GM12878 (cell line): Measurements from ENCODE around the gene TIFAB. TPM values are rescaled to one million over a fixed set of nuclear protein-coding genes. Genes with fewer than 3 reads are reported as not detected.

ENCODE experiments used
- ATAC-seq: fragments of 200-7000 bp; cut with Tn5 transposase; 3 replicates; pipeline ENCODE4 v1.9.1; 2020; ENCODE audit warnings: mild to moderate bottlenecking, moderate library complexity
- BruUV-seq: library from RNA; stranded (reverse); fragments of 400-500 nt; replicated peaks from 2 replicates; lab custom pipeline; 2021; lab: Mats Ljungman, UMichigan
- CTCF ChIA-PET: fragments of 300-600 bp; sonication (Branson Sonifier 250); formaldehyde crosslinking; extraction: SDS; loops from one replicate; lab custom pipeline; 2021; ENCODE audit warnings: inconsistent platforms; lab: Yijun Ruan, JAX
- POLR2A ChIA-PET: fragments of 350-600 bp; formaldehyde crosslinking; extraction: SDS; loops from one replicate; lab custom pipeline; 2021; ENCODE audit warnings: inconsistent platforms; lab: Charles Lee
- RAD21 ChIA-PET: fragments of 300-600 bp; sonication (Branson Sonifier 250); formaldehyde crosslinking; loops from one replicate; lab custom pipeline; 2023; ENCODE audit warnings: antibody characterized with exemption; ENCODE audit not compliant: unreplicated experiment; lab: Charles Lee
- SMC1A ChIA-PET: fragments of 300-600 bp; sonication (Branson Sonifier 250); formaldehyde crosslinking; loops from one replicate; lab custom pipeline; 2023; ENCODE audit not compliant: unreplicated experiment, uncharacterized antibody; lab: Charles Lee
- DNase-seq: peaks from one replicate; pipeline ENCODE4 v3.0.0-alpha.2; 2011; ENCODE audit warnings: low read depth, low spot score
- FAIRE-seq: peaks from 3 replicates; lab custom pipeline; 2011; peaks lifted over from hg19 to GRCh38; lab: Jason Lieb, UNC
- H2AFZ ChIP-seq: 2 replicates; pipeline ENCODE4 v1.6.0; 2011; ENCODE audit warnings: low read depth, low read length, control low read depth; ENCODE audit not compliant: control insufficient read depth
- H3K27ac ChIP-seq: 2 replicates; pipeline ENCODE4 v1.5.1; 2011; ENCODE audit warnings: control low read depth; ENCODE audit not compliant: control insufficient read depth, insufficient read depth
- H3K27me3 ChIP-seq, 2 experiments: replicated peaks in 1 of 2; 2 replicates each; pipeline versions ENCODE4 v1.6.0 to v1.6.1; 2011; ENCODE audit warnings: low read length in 1 of 2; ENCODE audit not compliant: control insufficient read depth in 2 of 2, insufficient read depth in 2 of 2
- H3K36me3 ChIP-seq, 2 experiments: 2 replicates each; pipeline ENCODE4 v1.5.1; 2011; ENCODE audit warnings: low read length in 1 of 2; ENCODE audit not compliant: control insufficient read depth in 2 of 2, insufficient read depth in 2 of 2
- H3K4me1 ChIP-seq: 2 replicates; pipeline ENCODE4 v1.6.1; 2011; ENCODE audit warnings: mild to moderate bottlenecking, low read length, moderate library complexity, mixed read lengths; ENCODE audit not compliant: control insufficient read depth, insufficient read depth
- H3K4me2 ChIP-seq: 2 replicates; pipeline ENCODE4 v1.6.0; 2011; ENCODE audit warnings: control low read depth; ENCODE audit not compliant: control insufficient read depth, insufficient read depth
- H3K4me3 ChIP-seq: fragments of 200-600 bp; sonication (generic); 2 replicates; pipeline ENCODE4 v1.5.1; 2016
- H3K79me2 ChIP-seq: 2 replicates; pipeline ENCODE4 v1.6.0; 2011; ENCODE audit warnings: low read length; ENCODE audit not compliant: control insufficient read depth, insufficient read depth
- H3K9ac ChIP-seq: 2 replicates; pipeline ENCODE4 v1.8.0; 2011; ENCODE audit warnings: low read length, control low read depth, mixed read lengths; ENCODE audit not compliant: control insufficient read depth, insufficient read depth
- H3K9me3 ChIP-seq: replicated peaks from 3 replicates; pipeline ENCODE4 v1.5.1; 2011; ENCODE audit warnings: mild to moderate bottlenecking, low read length; ENCODE audit not compliant: control insufficient read depth, insufficient read depth
- H4K20me1 ChIP-seq: 2 replicates; pipeline ENCODE4 v1.6.0; 2011; ENCODE audit not compliant: control insufficient read depth, insufficient read depth
- CTCF ChIP-seq, 3 experiments: IDR thresholded peaks in 2 of 3; conservative IDR thresholded peaks in 1 of 3; 2 replicates each; pipeline ENCODE4 v1.5.1; 2011; ENCODE audit warnings: low read depth in 3 of 3, low read length in 3 of 3, mild to moderate bottlenecking in 3 of 3, control low read depth in 2 of 3, moderate library complexity in 2 of 3, inconsistent platforms in 1 of 3, mixed read lengths in 1 of 3; ENCODE audit not compliant: control insufficient read depth in 2 of 3, insufficient read depth in 1 of 3; ENCODE audit errors: extremely low read depth in 1 of 3
- RAD21 ChIP-seq: IDR thresholded peaks from 2 replicates; pipeline ENCODE4 v1.6.1; 2011; ENCODE audit warnings: mild to moderate bottlenecking, low read depth, low read length, moderate library complexity; ENCODE audit not compliant: insufficient read depth
- SMC3 ChIP-seq: IDR thresholded peaks from 2 replicates; pipeline ENCODE4 v1.6.1; 2011; ENCODE audit warnings: low read length, improper control_type of control experiment, borderline replicate concordance
- SREBF1 ChIP-seq: IDR thresholded peaks from 2 replicates; pipeline ENCODE4 v1.6.1; 2012; ENCODE audit warnings: mild to moderate bottlenecking, low read length
- TBL1XR1 ChIP-seq: IDR thresholded peaks from 2 replicates; pipeline ENCODE4 v1.6.1; 2012; ENCODE audit warnings: low read depth, low read length, improper control_type of control experiment
- YBX1 ChIP-seq: fragments of 450-650 bp; IDR thresholded peaks from 2 replicates; pipeline ENCODE4 v1.6.1; 2016; ENCODE audit warnings: antibody characterized with exemption
- YY1 ChIP-seq: IDR thresholded peaks from 2 replicates; pipeline ENCODE4 v1.6.1; 2011; ENCODE audit warnings: low read depth, mild to moderate bottlenecking, low read length
- WGBS: methylation state at CpG from one replicate; pipeline ENCODE4 v1.1.6; 2016; ENCODE audit warnings: low lambda C conversion rate; ENCODE audit not compliant: insufficient replicate concordance, insufficient coverage; ENCODE audit errors: missing lambda C conversion rate; 5-methylcytosine and 5-hydroxymethylcytosine counted together
- in situ Hi-C: fragments of 300-500 bp; cut with MboI; formaldehyde crosslinking; loops from 9 replicates; pipeline ENCODE4 v1.14.3; 2018; ENCODE audit warnings: mixed read lengths
- intact Hi-C: fragments of 100-400 bp; cut with micrococcal nuclease; formaldehyde crosslinking; loops from one replicate; pipeline ENCODE4 v1.14.2; 2022; ENCODE audit not compliant: unreplicated experiment
- polyA plus RNA-seq, 11 experiments: library from polyadenylated mRNA; depleted of rRNA in 4 of 11; unstranded in 6 of 11; stranded (reverse) in 5 of 11; fragments of >200 nt; fragmentation: Nextera tagmentation in 4 of 11; fragmentation: Illumina TruSeq in 1 of 11; extraction: Ambion mirVana in 4 of 11; extraction: Trizol in 1 of 11; gene quantifications; 1 replicate in 1 of 11; 2 replicates in 10 of 11; pipeline versions ENCODE4 v1.2.1 to v1.2.3, GENCODE V29; 2011 to 2016; ENCODE audit warnings: inconsistent platforms in 2 of 11, missing spikeins in 2 of 11, low read depth in 1 of 11
- total RNA-seq, 4 experiments: library from RNA; depleted of rRNA in 3 of 4; stranded (reverse); fragments of >200 nt in 3 of 4; fragmentation: Illumina TruSeq in 1 of 4; extraction: Trizol in 1 of 4; gene quantifications; 2 replicates each; pipeline versions ENCODE4 v1.2.1 to v1.2.3, GENCODE V29; 2013 to 2021

TIFAB gene
- total and polyA plus RNA-seq, 10 of the 15 experiments (the other 5 are each of a cell fraction or from before 2014, with no cell fraction given): not detected

- FAIRE-seq: no peak
- no peak overlapping the region for H3K4me2 ChIP-seq
- POLR2A ChIA-PET: interaction anchor here (0.7 kb wide), 1 partner anchor 85 kb away, joined by 3 read pairs; no protein-coding TSS in a partner anchor
- no TSS peak for BruUV-seq
- no peak overlapping the region for H3K4me3 ChIP-seq
- no peaks in the 10 kb centered on the region for H3K36me3 ChIP-seq
- WGBS: 45% methylated on average over 15 of the region's 15 CpGs
- no peaks in the 10 kb centered on the region for H3K79me2 ChIP-seq
- no peaks in the 10 kb centered on the region for H3K9me3 ChIP-seq
- H2AFZ ChIP-seq: no peak overlapping the region
- intact Hi-C loops: loop anchor here (2.0 kb wide), 1 partner anchor 100 kb away; no protein-coding TSS in a partner anchor
- H3K27me3 ChIP-seq: peaks cover 0 to 3% of the 10 kb centered on the region in 2 experiments; a peak in 3 of 4 replicates
- ATAC-seq: no peak
- no peak overlapping the region for H3K9ac ChIP-seq
- H3K27ac ChIP-seq: no peak overlapping the region
- no peaks in the 10 kb centered on the region; the same call in 1 of the 2 replicates for H3K4me1 ChIP-seq
- no peak for DNase-seq
- no peaks in the 10 kb centered on the region for H4K20me1 ChIP-seq
- SMC1A ChIA-PET: interaction anchor here (7.1 kb wide), 1 partner anchor 85 kb away, joined by 63 read pairs; no protein-coding TSS in a partner anchor
- no peak for TF ChIP-seq SREBF1
- RAD21 ChIA-PET: interaction anchor here (2.5 to 3.7 kb wide), 2 partner anchors 84 to 99 kb away, joined by 12 to 47 read pairs; no protein-coding TSS in a partner anchor
- CTCF ChIA-PET: interaction anchor here (4.2 to 16.3 kb wide), 3 partner anchors 11 to 96 kb away, joined by 45 to 363 read pairs (median 203); no protein-coding TSS in a partner anchor
- in situ Hi-C loops: loop anchor here (5.0 kb wide), 1 partner anchor 85 kb away; no protein-coding TSS in a partner anchor
These were observed 15.0 kb upstream of the TIFAB start for GRCh38 chr5:135467051-135467625.

GRCh38 chr5:135466178-135467050 is 14.3 kb upstream of the TIFAB start:
- peak; percentile 92 for ATAC-seq
- FAIRE-seq: peak; percentile 70
- H3K4me3 ChIP-seq: no peak overlapping the region
- H3K36me3 ChIP-seq: no peaks in the 10 kb centered on the region
- H3K27ac ChIP-seq: no peak overlapping the region
- H2AFZ ChIP-seq: peak overlapping the region; percentile 75
- ChIA-PET CTCF (interaction anchor here (0.6 to 16.3 kb wide), 13 partner anchors 10 to 196 kb away, joined by 3 to 363 read pairs (median 5); no protein-coding TSS in a partner anchor), SMC1A (interaction anchor here (1.0 to 7.1 kb wide), 3 partner anchors 9 to 99 kb away, joined by 3 to 63 read pairs (median 18); no protein-coding TSS in a partner anchor), POLR2A (interaction anchor here (0.7 kb wide), 1 partner anchor 85 kb away, joined by 3 read pairs; no protein-coding TSS in a partner anchor), RAD21 (interaction anchor here (0.9 to 3.7 kb wide), 5 partner anchors 9 to 100 kb away, joined by 4 to 47 read pairs (median 6); no protein-coding TSS in a partner anchor)
- H3K4me2 ChIP-seq: peak overlapping the region; percentile 66; the same call in 1 of the 2 replicates
- no peaks in the 10 kb centered on the region; the same call in 1 of the 2 replicates for H3K4me1 ChIP-seq
- no peaks in the 10 kb centered on the region for H3K79me2 ChIP-seq
- no peaks in the 10 kb centered on the region for H4K20me1 ChIP-seq
- TF ChIP-seq CTCF (IDR thresholded peaks at IDR 0.05 in 2 of 3, conservative IDR thresholded peaks at IDR 0.05 in 1 of 3; ENCODE audit: control insufficient read depth in 2 of 3, extremely low read depth in 1 of 3, insufficient read depth in 1 of 3, low read depth in 3 of 3, low read length in 3 of 3) (peak; percentile 76 to 89 (median 82)), RAD21 (peak; percentile 79), YY1 (peak; percentile 61; the same call in 1 of the 2 replicates), YBX1 (no peak), TBL1XR1 (no peak), SMC3 (peak; percentile 53; the same call in 1 of the 2 replicates)
- BruUV-seq: no TSS peak
- WGBS: 26% methylated on average over 41 of the region's 43 CpGs
- H3K9me3 ChIP-seq: no peaks in the 10 kb centered on the region
- no peak overlapping the region for H3K9ac ChIP-seq
- in situ Hi-C loops: loop anchor here (5.0 kb wide), 1 partner anchor 86 kb away; no protein-coding TSS in a partner anchor
- H3K27me3 ChIP-seq: peaks cover 0 to 3% of the 10 kb centered on the region in 2 experiments; a peak in 3 of 4 replicates
- intact Hi-C loops: loop anchor here (1.0 to 2.0 kb wide), 3 partner anchors 86 to 364 kb away; no protein-coding TSS in a partner anchor
- DNase-seq: no peak
